Measurements from ENCODE around the gene MYRIP.
"Not testable (repeated sequence)": the region's sequence is repeated elsewhere in the genome, so short reads cannot be mapped to it uniquely, and the experiment has no call there.

Gene MYRIP

DNA sequence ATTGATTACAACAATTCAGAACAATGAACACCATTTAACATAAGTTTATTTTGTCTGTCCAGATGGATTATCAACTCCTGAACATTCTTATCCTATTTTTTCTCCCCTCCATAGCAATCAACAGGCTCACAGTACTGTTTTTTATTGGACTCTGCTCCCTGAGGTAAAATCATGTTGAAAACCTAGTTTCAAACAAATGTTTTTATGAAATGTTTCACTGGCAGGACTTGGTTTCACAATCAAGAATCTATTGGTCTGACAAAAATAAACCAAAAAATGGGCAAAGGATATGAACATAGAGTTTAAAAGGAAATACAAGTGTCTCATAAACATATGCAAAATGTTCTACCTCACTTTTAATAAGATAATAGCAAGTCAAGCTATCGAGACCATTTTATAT lies 2.6 kb upstream of the MYRIP start:
- Histone ChIP-seq H3K36me3 (ENCODE audit: control insufficient read depth in 2 of 2, insufficient read depth in 2 of 2, low read length in 2 of 2) (no peaks in the 10 kb centered on the region), H3K27ac (ENCODE audit: low read length) (no peak overlapping the region), H3K27me3 (ENCODE audit: control insufficient read depth in 1 of 2, insufficient read depth in 2 of 2, low read length in 2 of 2) (peaks cover 22 to 23% of the 10 kb centered on the region in 2 donors), H3K9me3 (ENCODE audit: control insufficient read depth in 2 of 2, low read length in 2 of 2) (no peaks in the 10 kb centered on the region), H3K4me1 (ENCODE audit: control insufficient read depth, insufficient read depth, low read length) (peaks cover 18% of the 10 kb centered on the region), H3K9ac (ENCODE audit: low read length in 2 of 2) (no peak overlapping the region), H3K4me3 (ENCODE audit: low read length in 2 of 2) (no peak overlapping the region)

DNA sequence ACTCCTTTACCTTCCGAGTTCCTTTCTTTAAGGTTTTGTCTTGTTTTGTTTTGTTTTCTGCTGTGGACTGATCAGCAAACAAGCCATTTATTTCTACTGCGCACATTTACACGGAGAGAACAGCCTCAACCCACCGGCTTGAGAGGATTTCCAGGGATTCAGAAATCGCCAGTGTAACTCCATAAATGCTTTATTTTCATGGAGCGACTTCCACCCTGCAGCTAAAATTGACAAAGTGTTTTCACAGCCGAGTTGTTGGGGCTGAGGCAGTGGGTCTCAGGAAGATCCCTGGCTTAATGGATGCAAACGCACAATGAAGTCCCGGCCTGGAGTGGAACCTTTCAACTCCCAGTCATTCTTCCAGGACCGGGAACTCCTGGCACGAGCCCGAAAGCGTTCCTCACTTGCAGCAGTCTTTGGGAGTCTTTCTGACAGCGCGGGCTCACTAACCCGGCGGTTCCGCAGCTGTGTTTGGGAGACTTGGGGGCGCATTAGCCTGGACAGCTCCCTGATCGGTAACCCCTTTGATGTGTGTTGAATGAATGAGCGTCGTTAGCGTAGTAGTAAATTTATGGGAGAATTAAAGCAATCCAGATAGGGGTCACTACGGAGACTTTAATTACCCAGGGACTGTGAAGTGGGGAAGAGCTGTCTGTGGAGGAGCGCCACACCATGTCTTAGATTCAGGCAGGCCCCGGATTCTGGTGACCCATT lies 785 bp upstream of the MYRIP start:
- H3K27ac ChIP-seq (ENCODE audit: low read length) = no peak overlapping the region
- peaks cover 18% of the 10 kb centered on the region for H3K4me1 ChIP-seq (ENCODE audit: control insufficient read depth, insufficient read depth, low read length)
- H3K9ac ChIP-seq (ENCODE audit: low read length in 2 of 2) = peak overlapping the region in 1 of 2 donors; percentile 29
- peaks cover 34 to 38% of the 10 kb centered on the region in 2 donors for H3K27me3 ChIP-seq (ENCODE audit: control insufficient read depth in 1 of 2, insufficient read depth in 2 of 2, low read length in 2 of 2)
- peak overlapping the region; percentile 54 to 67 for H3K4me3 ChIP-seq (ENCODE audit: low read length in 2 of 2)
- H3K9me3 ChIP-seq (ENCODE audit: control insufficient read depth in 2 of 2, low read length in 2 of 2) = no peaks in the 10 kb centered on the region
- H3K36me3 ChIP-seq (ENCODE audit: control insufficient read depth in 2 of 2, insufficient read depth in 2 of 2, low read length in 2 of 2) = no peaks in the 10 kb centered on the region

DNA sequence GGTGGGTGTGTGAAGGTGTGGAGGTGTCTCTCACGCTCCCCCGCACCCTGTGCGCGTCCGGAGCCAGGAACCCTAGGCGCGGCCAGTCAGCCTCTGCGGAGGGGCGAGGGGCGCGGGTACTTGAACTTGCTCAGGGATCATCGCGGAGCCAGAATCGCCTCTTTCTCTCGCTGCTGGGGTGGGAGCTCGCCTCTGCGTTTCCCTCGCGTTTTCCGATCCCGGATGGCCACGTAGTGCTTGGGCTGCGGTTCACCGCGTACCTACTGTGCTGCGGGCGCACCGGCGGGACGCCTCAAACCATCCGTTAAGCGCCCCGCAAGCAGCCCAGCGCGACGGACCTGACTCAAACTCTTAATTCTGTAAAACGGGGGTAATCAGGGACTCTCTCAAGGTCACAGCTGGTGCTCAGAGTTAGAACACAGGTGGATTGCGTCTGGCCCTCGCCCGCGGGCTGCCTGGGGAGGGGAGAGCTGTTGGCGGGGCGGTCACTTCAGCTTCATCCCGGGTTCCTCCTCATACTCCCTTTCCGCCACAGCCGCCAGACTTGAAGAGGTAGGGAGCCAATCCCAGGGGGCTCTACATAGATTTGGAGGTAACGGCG lies 686 bp downstream of the MYRIP start:
- H3K4me3 ChIP-seq (ENCODE audit: low read length in 2 of 2) = peak overlapping the region; percentile 37 to 71
- H3K27me3 ChIP-seq (ENCODE audit: control insufficient read depth in 1 of 2, insufficient read depth in 2 of 2, low read length in 2 of 2) = peaks cover 34 to 42% of the 10 kb centered on the region in 2 donors
- H3K9me3 ChIP-seq (ENCODE audit: control insufficient read depth in 2 of 2, low read length in 2 of 2) = no peaks in the 10 kb centered on the region
- H3K4me1 ChIP-seq (ENCODE audit: control insufficient read depth, insufficient read depth, low read length) = peaks cover 18% of the 10 kb centered on the region
- peak overlapping the region in 1 of 2 donors; percentile 24 for H3K9ac ChIP-seq (ENCODE audit: low read length in 2 of 2)
- no peaks in the 10 kb centered on the region for H3K36me3 ChIP-seq (ENCODE audit: control insufficient read depth in 2 of 2, insufficient read depth in 2 of 2, low read length in 2 of 2)
- no peak overlapping the region for H3K27ac ChIP-seq (ENCODE audit: low read length)

DNA sequence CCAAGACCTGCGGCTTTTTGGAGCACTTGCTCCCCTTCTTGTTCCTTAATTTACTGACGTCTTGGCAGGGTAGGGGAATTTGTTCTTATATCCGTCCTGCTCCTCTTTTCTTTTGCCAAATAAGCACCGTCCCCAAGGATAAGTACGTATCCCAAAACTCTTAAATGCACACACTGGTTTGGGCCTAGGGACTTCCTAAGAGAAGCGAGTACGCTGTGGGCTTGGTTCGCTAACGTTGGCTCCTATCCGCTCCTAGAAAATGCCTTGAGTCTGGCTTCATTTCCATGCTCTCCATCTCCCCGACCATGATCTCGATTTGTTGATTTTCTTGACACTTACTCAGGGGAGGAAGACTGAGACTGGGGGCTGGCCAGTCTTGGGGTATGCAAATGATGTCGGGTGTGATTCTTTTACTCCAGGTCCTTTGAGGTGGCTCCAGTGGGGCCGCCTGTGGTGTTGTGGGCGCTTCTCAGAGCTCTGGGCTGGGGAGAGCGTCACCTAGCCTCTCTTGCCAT lies 1.3 kb downstream of the MYRIP start:
- Histone ChIP-seq H3K4me1 (ENCODE audit: control insufficient read depth, insufficient read depth, low read length) (peaks cover 18% of the 10 kb centered on the region), H3K9ac (ENCODE audit: low read length in 2 of 2) (no peak overlapping the region), H3K9me3 (ENCODE audit: control insufficient read depth in 2 of 2, low read length in 2 of 2) (no peaks in the 10 kb centered on the region), H3K27ac (ENCODE audit: low read length) (no peak overlapping the region), H3K36me3 (ENCODE audit: control insufficient read depth in 2 of 2, insufficient read depth in 2 of 2, low read length in 2 of 2) (no peaks in the 10 kb centered on the region), H3K27me3 (ENCODE audit: control insufficient read depth in 1 of 2, insufficient read depth in 2 of 2, low read length in 2 of 2) (peaks cover 34 to 42% of the 10 kb centered on the region in 2 donors), H3K4me3 (ENCODE audit: low read length in 2 of 2) (peak overlapping the region; percentile 37 to 71)

DNA sequence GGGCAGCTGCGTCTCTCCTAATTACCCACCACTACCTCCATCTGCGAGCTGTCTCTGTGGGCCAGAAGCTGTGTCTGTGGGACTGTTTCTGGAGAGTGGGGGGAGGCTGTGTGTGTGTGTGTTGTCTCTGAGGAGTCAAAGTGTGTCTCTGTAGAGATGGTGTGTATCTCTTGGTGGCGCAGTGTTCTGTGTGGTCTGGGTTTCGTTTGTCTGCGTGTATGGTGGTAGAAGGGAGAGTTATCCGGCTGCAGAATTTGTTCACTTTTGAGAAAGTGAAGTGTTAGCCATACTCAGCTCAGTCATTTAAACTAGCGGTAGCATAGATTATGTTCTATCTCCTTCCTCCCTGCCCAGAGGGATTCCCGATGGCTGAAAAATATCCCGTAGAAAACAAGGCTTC lies 2.2 kb downstream of the MYRIP start:
- Histone ChIP-seq H3K27ac (ENCODE audit: low read length) (no peak overlapping the region), H3K27me3 (ENCODE audit: control insufficient read depth in 1 of 2, insufficient read depth in 2 of 2, low read length in 2 of 2) (peaks cover 34 to 42% of the 10 kb centered on the region in 2 donors), H3K4me3 (ENCODE audit: low read length in 2 of 2) (peak overlapping the region in 1 of 2 donors; percentile 22), H3K9ac (ENCODE audit: low read length in 2 of 2) (no peak overlapping the region), H3K4me1 (ENCODE audit: control insufficient read depth, insufficient read depth, low read length) (peaks cover 18% of the 10 kb centered on the region), H3K36me3 (ENCODE audit: control insufficient read depth in 2 of 2, insufficient read depth in 2 of 2, low read length in 2 of 2) (no peaks in the 10 kb centered on the region), H3K9me3 (ENCODE audit: control insufficient read depth in 2 of 2, low read length in 2 of 2) (no peaks in the 10 kb centered on the region)

DNA sequence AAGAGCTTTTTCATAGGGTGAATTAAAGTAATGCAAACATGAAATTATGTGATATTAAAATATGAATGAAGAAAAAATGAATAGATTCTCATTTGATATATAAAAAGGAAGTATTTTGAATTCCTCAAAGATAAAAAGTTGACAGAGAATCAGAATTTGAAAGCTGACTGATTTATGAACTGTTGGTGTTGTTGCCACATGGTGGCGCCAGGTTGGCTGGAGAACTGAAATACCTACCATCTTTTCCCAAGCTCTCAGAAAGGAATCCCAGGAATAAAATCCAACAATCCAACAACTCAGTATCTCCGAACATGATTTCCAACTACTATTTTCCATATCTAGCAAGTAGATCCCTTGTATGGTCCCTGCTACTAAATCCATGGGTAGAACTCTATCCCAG lies 3.1 kb downstream of the MYRIP start:
- Histone ChIP-seq H3K9ac (ENCODE audit: low read length in 2 of 2) (no peak overlapping the region), H3K36me3 (ENCODE audit: control insufficient read depth in 2 of 2, insufficient read depth in 2 of 2, low read length in 2 of 2) (no peaks in the 10 kb centered on the region), H3K27me3 (ENCODE audit: control insufficient read depth in 1 of 2, insufficient read depth in 2 of 2, low read length in 2 of 2) (peaks cover 31 to 42% of the 10 kb centered on the region in 2 donors), H3K9me3 (ENCODE audit: control insufficient read depth in 2 of 2, low read length in 2 of 2) (no peaks in the 10 kb centered on the region), H3K4me1 (ENCODE audit: control insufficient read depth, insufficient read depth, low read length) (peaks cover 18% of the 10 kb centered on the region), H3K4me3 (ENCODE audit: low read length in 2 of 2) (no peak overlapping the region), H3K27ac (ENCODE audit: low read length) (no peak overlapping the region)

DNA sequence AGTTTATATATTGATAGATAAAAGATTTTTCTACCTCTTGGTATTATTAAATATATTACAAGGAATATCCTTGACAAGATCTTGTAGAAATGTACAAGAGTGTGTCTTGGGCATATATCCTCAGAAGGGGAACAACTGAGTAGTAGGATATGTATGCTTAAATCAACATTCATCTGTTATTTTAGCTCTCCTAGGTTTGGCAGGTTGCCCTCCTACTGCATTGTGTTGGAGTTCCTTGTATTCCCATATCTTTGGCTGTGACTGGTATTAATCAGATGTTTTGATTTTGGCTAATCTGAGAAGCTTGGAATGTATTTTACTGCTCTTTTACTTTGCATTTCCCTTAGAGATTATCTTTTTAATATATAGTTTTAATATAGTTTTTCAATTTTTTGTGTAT lies 4.6 kb downstream of the MYRIP start:
- Histone ChIP-seq H3K27me3 (ENCODE audit: control insufficient read depth in 1 of 2, insufficient read depth in 2 of 2, low read length in 2 of 2) (peaks cover 31 to 42% of the 10 kb centered on the region in 2 donors), H3K27ac (ENCODE audit: low read length) (no peak overlapping the region), H3K4me3 (ENCODE audit: low read length in 2 of 2) (no peak overlapping the region), H3K9ac (ENCODE audit: low read length in 2 of 2) (no peak overlapping the region), H3K36me3 (ENCODE audit: control insufficient read depth in 2 of 2, insufficient read depth in 2 of 2, low read length in 2 of 2) (no peaks in the 10 kb centered on the region), H3K9me3 (ENCODE audit: control insufficient read depth in 2 of 2, low read length in 2 of 2) (no peaks in the 10 kb centered on the region), H3K4me1 (ENCODE audit: control insufficient read depth, insufficient read depth, low read length) (peaks cover 13% of the 10 kb centered on the region)

DNA sequence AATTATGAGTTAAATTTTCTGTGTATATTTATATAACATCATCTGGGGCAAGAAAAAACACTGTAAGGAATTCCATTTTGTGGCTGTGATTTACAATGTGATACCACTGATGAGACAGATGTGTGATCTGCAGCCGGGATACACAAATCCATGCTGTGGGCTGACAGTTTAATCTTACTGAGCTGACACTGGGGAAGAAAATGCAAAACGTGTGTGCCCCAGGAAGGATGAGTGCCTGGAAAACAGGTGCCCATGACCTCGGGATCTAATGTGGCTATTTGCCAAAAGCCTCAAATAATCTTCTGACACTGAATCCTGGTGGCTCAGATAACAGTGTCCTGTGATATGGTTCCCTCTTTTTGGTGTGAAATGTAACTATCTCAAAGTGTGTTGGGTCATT lies 10.5 kb downstream of the MYRIP start:
- Histone ChIP-seq H3K4me3 (ENCODE audit: low read length in 2 of 2) (no peak overlapping the region), H3K9ac (ENCODE audit: low read length in 2 of 2) (no peak overlapping the region), H3K4me1 (ENCODE audit: control insufficient read depth, insufficient read depth, low read length) (no peaks in the 10 kb centered on the region), H3K27me3 (ENCODE audit: control insufficient read depth in 1 of 2, insufficient read depth in 2 of 2, low read length in 2 of 2) (peaks cover 0 to 2% of the 10 kb centered on the region in 2 donors), H3K9me3 (ENCODE audit: control insufficient read depth in 2 of 2, low read length in 2 of 2) (no peaks in the 10 kb centered on the region), H3K27ac (ENCODE audit: low read length) (no peak overlapping the region), H3K36me3 (ENCODE audit: control insufficient read depth in 2 of 2, insufficient read depth in 2 of 2, low read length in 2 of 2) (no peaks in the 10 kb centered on the region)

DNA sequence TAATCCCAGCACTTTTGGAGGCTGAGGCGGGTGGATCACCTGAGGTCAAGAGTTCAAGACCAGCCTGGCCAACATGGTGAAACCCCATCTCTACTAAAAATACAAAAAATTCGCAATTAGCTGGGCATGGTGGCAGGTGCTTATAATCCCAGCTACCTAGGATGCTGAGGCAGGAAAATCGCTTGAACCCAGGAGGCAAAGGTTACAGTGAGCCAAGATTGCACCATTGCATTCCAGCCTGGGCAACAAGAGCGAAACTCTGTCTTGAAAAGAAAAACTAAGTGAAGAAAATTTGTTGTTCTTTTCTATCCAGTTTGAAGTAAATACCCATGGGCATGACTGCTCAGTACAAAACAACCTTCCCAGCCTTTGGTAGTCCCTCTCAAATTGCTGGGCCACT lies 24.4 kb downstream of the MYRIP start:
- not testable (repeated sequence) for H3K9me3 ChIP-seq (ENCODE audit: control insufficient read depth in 2 of 2, low read length in 2 of 2); H3K27ac ChIP-seq (ENCODE audit: low read length); H3K27me3 ChIP-seq (ENCODE audit: control insufficient read depth in 1 of 2, insufficient read depth in 2 of 2, low read length in 2 of 2); H3K9ac ChIP-seq (ENCODE audit: low read length in 2 of 2); H3K36me3 ChIP-seq (ENCODE audit: control insufficient read depth in 2 of 2, insufficient read depth in 2 of 2, low read length in 2 of 2); H3K4me3 ChIP-seq (ENCODE audit: low read length in 2 of 2); H3K4me1 ChIP-seq (ENCODE audit: control insufficient read depth, insufficient read depth, low read length)

DNA sequence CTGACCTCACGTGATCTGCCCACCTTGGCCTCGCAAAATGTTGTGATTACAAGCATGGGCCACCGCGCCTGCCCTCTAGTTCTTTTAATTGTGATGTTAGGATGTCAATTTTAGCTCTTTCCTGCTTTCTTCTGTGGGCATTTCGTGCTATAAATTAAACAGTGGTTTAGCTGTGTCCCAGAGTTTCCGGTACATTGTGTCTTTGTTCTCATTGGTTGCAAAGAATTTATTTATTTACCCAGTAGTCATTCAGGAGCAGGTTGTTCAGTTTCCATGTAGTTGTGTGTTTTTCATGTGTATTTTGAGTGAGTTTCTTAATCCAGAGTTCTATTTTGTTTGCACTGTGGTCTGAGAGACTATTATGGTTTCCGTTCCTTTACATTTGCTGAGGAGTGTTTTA lies 30.1 kb downstream of the MYRIP start:
- Histone ChIP-seq H3K4me1 (ENCODE audit: control insufficient read depth, insufficient read depth, low read length) (no peaks in the 10 kb centered on the region), H3K36me3 (ENCODE audit: control insufficient read depth in 2 of 2, insufficient read depth in 2 of 2, low read length in 2 of 2) (no peaks in the 10 kb centered on the region), H3K27ac (ENCODE audit: low read length) (no peak overlapping the region), H3K9me3 (ENCODE audit: control insufficient read depth in 2 of 2, low read length in 2 of 2) (no peaks in the 10 kb centered on the region), H3K4me3 (ENCODE audit: low read length in 2 of 2) (no peak overlapping the region), H3K27me3 (ENCODE audit: control insufficient read depth in 1 of 2, insufficient read depth in 2 of 2, low read length in 2 of 2) (no peaks in the 10 kb centered on the region), H3K9ac (ENCODE audit: low read length in 2 of 2) (no peak overlapping the region)

DNA sequence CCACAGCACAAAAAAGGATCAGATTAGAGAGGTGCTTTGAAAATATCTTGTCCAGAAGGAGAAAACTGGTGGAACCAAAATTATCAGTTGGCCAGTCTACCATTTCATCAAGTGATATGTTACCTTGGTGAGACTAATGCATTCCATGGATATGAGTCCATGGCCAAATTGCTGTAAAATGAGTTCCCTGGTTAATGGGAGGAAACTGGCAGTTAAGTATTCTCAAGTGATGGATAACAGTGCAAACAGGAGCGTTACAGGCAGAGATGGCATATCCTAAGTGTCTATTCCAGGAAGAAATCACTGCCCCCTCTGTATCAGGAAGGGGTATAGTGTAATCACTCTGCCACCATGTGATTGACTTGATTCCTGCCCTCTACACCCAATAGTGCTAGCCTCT lies 34.0 kb downstream of the MYRIP start:
- Histone ChIP-seq H3K9me3 (ENCODE audit: control insufficient read depth in 2 of 2, low read length in 2 of 2) (no peaks in the 10 kb centered on the region), H3K27me3 (ENCODE audit: control insufficient read depth in 1 of 2, insufficient read depth in 2 of 2, low read length in 2 of 2) (no peaks in the 10 kb centered on the region), H3K9ac (ENCODE audit: low read length in 2 of 2) (no peak overlapping the region), H3K27ac (ENCODE audit: low read length) (no peak overlapping the region), H3K36me3 (ENCODE audit: control insufficient read depth in 2 of 2, insufficient read depth in 2 of 2, low read length in 2 of 2) (no peaks in the 10 kb centered on the region), H3K4me3 (ENCODE audit: low read length in 2 of 2) (no peak overlapping the region), H3K4me1 (ENCODE audit: control insufficient read depth, insufficient read depth, low read length) (no peaks in the 10 kb centered on the region)
